Psoas muscle (tissue), 8 donors: Measurements from ENCODE around the gene AHRR. TPM values are rescaled to one million over a fixed set of nuclear protein-coding genes. Genes with fewer than 3 reads are reported as not detected.
A peak's percentile ranks its signal among the peaks of the same experiment; 100 is the strongest.
"Not testable (repeated sequence)": the region's sequence is repeated elsewhere in the genome, so short reads cannot be mapped to it uniquely, and the experiment has no call there.

ENCODE experiments used
- ATAC-seq, 4 donors: fragments of 200-7000 bp; cut with Tn5 transposase; one replicate each; pipeline ENCODE4 v1.9.1; 2020; ENCODE audit warnings: moderate library complexity in 3 of 4, mild to moderate bottlenecking in 2 of 4
- DNase-seq, 2 donors: peaks; one replicate each; pipeline ENCODE4 v3.0.0-alpha.2; 2020
- H3K27ac ChIP-seq: fragments of 200-600 bp; one replicate; pipeline ENCODE4 v1.8.0; 2022
- H3K27me3 ChIP-seq, 3 donors: fragments of 200-600 bp in 1 of 3; one replicate each; pipeline versions ENCODE4 v1.6.1 to v1.8.0; 2013 to 2022; ENCODE audit warnings: low read length in 2 of 3, mild to moderate bottlenecking in 2 of 3, moderate library complexity in 1 of 3; ENCODE audit not compliant: insufficient read depth in 3 of 3
- H3K36me3 ChIP-seq, 2 donors: fragments of 200-600 bp in 1 of 2; one replicate each; pipeline versions ENCODE4 v1.6.1 to v1.8.0; 2013 to 2022; ENCODE audit warnings: low read depth in 1 of 2, mild to moderate bottlenecking in 1 of 2, moderate library complexity in 1 of 2; ENCODE audit not compliant: insufficient read depth in 1 of 2
- H3K4me1 ChIP-seq: fragments of 200-600 bp; one replicate; pipeline ENCODE4 v1.8.0; 2022
- H3K4me3 ChIP-seq: fragments of 200-600 bp; one replicate; pipeline ENCODE4 v1.8.0; 2022; ENCODE audit warnings: mild to moderate bottlenecking
- H3K9me3 ChIP-seq: fragments of 200-600 bp; one replicate; pipeline ENCODE4 v1.8.0; 2022
- CTCF ChIP-seq: fragments of 200-600 bp; IDR thresholded peaks from one replicate; pipeline ENCODE4 v1.8.0; 2022; ENCODE audit warnings: antibody characterized with exemption
- WGBS, 3 donors: extraction: QIAGEN DNeasy Blood & Tissue Kit; methylation state at CpG; one replicate each; pipeline versions ENCODE4 v1.1.6 to v1.1.7; 2013; 5-methylcytosine and 5-hydroxymethylcytosine counted together
- intact Hi-C, 2 donors: fragments of 100-400 bp; cut with DNase I; formaldehyde crosslinking; loops; one replicate each; pipeline versions ENCODE4 v1.11.0 to v1.14.2; 2022
- polyA plus RNA-seq, 3 donors: library from polyadenylated mRNA; stranded (reverse); fragments of 200-250 nt; gene quantifications; one replicate each; pipeline ENCODE4 v1.2.3, GENCODE V29; 2013
- total RNA-seq, 4 donors: library from RNA; stranded (reverse); fragmentation: NEBNext Ultra II Directional in 2 of 4; extraction: Animal tissue kit (Norgen Biotek cat#: 25700) in 2 of 4; gene quantifications; one replicate each; pipeline versions ENCODE4 v1.2.1 to v1.2.4, GENCODE V29; 2021 to 2023
- donor health status: healthy with polysubstance abuse.
- donor health status: DM: no; HTN: no; CAD: no; lungs with moderate emphysema.
- donor health status: Bipolar disorder and iron deficiency.
- donor health status: healthy.
- donor health status: DM: yes; HTN: yes; CAD: no.
- donor health status: DM: no; HTN: no; CAD: no.
- donor health status: DM: no; HTN: no; CAD: no.
- donor health status: DM: yes; HTN: yes; CAD: no.

AHRR gene
- total and polyA plus RNA-seq, 7 donors: 0.10 to 7.4 (median 0.45) TPM

GRCh38 chr5:396531-396961 is 75.0 kb downstream of the AHRR start:
- no peak for ATAC-seq
- H3K4me1 ChIP-seq: peaks cover 4% of the 10 kb centered on the region
- DNase-seq: peak in 1 of 2 donors; percentile 25
- no peaks in the 10 kb centered on the region for H3K36me3 ChIP-seq
- intact Hi-C loops: no loop called here
- TF ChIP-seq CTCF: no peak
- H3K9me3 ChIP-seq: no peaks in the 10 kb centered on the region
- 88 to 95% (median 93%) methylated on average over 12 to 13 of the region's 13 CpGs for WGBS, 3 donors
- H3K27ac ChIP-seq: no peak overlapping the region
- peaks cover 0 to 29% (median 0%) of the 10 kb centered on the region in 3 donors for H3K27me3 ChIP-seq
- no peak overlapping the region for H3K4me3 ChIP-seq

DNA sequence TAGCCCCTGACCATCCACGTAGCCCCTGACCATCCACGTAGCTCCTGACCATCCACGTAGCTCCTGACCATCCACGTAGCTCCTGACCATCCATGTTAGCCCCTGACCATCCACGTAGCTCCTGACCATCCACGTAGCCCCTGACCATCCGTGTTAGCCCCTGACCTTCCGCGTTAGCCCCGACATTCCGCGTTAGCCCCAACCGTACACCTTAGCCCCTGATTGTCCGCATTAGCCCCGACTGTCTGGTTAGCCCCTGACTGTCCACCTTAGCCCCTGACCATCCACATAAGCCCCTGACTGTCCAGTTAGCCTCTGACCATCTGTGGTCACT is 76.6 kb downstream of the AHRR start:
- H3K27me3 ChIP-seq: peaks cover 0 to 34% (median 3%) of the 10 kb centered on the region in 3 donors
- ATAC-seq, H3K4me1 ChIP-seq, DNase-seq, H3K27ac ChIP-seq, H3K4me3 ChIP-seq, H3K36me3 ChIP-seq, H3K9me3 ChIP-seq, intact Hi-C loops: not testable (repeated sequence)
- 87 to 97% (median 96%) methylated on average over 15 of the region's 15 CpGs for WGBS, 3 donors

GRCh38 chr5:398475-399295 is 77.2 kb downstream of the AHRR start:
- H3K27ac ChIP-seq: no peak overlapping the region
- ATAC-seq (no peak), DNase-seq (peak in 1 of 2 donors; percentile 49)
- H3K4me1 ChIP-seq: peaks cover 4% of the 10 kb centered on the region
- no peak overlapping the region for H3K4me3 ChIP-seq
- no peaks in the 10 kb centered on the region for H3K9me3 ChIP-seq
- 91 to 94% (median 92%) methylated on average over 35 of the region's 35 CpGs for WGBS, 3 donors
- TF ChIP-seq CTCF: no peak
- H3K27me3 ChIP-seq: peaks cover 0 to 35% (median 3%) of the 10 kb centered on the region in 3 donors
- intact Hi-C loops: no loop called here
- no peaks in the 10 kb centered on the region for H3K36me3 ChIP-seq

- peaks cover 4% of the 10 kb centered on the region for H3K4me1 ChIP-seq
- peaks cover 0 to 39% (median 3%) of the 10 kb centered on the region in 3 donors for H3K27me3 ChIP-seq
- H3K4me3 ChIP-seq: peak overlapping the region; percentile 10
- WGBS, 3 donors: 29 to 31% (median 29%) methylated on average over 43 to 45 of the region's 45 CpGs
- H3K36me3 ChIP-seq: no peaks in the 10 kb centered on the region
- peak; percentile 36 to 80 (median 57) for ATAC-seq
- DNase-seq: peak; percentile 89
- TF ChIP-seq CTCF: no peak
- H3K9me3 ChIP-seq: no peaks in the 10 kb centered on the region
- intact Hi-C loops: no loop called here
- no peak overlapping the region for H3K27ac ChIP-seq
Measured at GRCh38 chr5:399296-400281, 78.1 kb downstream of the AHRR start.
